ENCODE measurements around the gene VIL1. TPM values are rescaled to one million over a fixed set of nuclear protein-coding genes. Genes with fewer than 3 reads are reported as not detected.

The VIL1 gene
- total and polyA plus RNA-seq, 2 of the 13 experiments (the other 11 are each of a cell fraction or from before 2014, with no cell fraction given), result 287 to 301 TPM

DNA sequence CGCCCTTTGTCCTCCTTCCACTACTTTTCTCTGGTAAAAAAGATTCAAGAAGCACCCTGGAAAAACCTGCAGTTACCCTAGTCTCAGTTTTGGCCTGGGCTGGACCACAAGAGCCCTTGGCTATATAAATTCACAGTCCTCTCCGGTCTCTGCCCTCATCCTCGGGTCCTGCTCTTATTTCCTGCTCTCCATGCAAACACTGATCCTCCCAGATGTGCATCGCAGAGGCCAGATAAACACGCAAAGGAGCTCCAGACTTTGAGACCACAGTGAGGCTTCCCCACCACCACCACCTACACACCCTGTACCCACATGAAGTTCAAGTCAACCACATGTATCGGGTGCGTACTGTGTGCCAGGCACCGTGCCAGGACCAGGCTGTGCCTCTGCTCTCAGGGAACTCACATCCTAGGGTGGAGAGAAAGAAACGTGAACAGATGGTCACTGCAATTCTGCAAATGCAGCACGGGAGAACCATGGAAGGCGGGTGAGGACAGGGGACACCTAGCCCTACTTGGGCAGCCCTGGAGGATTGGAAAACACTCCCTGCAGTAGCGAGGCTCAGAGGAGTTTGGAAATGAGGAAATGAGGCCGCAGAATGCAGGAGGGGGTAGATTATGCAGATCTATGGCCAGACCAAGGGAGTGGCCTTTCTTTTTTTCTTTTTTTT is 11.8 kb upstream of the VIL1 start (continued):
- TF ChIP-seq, protein P1, sequence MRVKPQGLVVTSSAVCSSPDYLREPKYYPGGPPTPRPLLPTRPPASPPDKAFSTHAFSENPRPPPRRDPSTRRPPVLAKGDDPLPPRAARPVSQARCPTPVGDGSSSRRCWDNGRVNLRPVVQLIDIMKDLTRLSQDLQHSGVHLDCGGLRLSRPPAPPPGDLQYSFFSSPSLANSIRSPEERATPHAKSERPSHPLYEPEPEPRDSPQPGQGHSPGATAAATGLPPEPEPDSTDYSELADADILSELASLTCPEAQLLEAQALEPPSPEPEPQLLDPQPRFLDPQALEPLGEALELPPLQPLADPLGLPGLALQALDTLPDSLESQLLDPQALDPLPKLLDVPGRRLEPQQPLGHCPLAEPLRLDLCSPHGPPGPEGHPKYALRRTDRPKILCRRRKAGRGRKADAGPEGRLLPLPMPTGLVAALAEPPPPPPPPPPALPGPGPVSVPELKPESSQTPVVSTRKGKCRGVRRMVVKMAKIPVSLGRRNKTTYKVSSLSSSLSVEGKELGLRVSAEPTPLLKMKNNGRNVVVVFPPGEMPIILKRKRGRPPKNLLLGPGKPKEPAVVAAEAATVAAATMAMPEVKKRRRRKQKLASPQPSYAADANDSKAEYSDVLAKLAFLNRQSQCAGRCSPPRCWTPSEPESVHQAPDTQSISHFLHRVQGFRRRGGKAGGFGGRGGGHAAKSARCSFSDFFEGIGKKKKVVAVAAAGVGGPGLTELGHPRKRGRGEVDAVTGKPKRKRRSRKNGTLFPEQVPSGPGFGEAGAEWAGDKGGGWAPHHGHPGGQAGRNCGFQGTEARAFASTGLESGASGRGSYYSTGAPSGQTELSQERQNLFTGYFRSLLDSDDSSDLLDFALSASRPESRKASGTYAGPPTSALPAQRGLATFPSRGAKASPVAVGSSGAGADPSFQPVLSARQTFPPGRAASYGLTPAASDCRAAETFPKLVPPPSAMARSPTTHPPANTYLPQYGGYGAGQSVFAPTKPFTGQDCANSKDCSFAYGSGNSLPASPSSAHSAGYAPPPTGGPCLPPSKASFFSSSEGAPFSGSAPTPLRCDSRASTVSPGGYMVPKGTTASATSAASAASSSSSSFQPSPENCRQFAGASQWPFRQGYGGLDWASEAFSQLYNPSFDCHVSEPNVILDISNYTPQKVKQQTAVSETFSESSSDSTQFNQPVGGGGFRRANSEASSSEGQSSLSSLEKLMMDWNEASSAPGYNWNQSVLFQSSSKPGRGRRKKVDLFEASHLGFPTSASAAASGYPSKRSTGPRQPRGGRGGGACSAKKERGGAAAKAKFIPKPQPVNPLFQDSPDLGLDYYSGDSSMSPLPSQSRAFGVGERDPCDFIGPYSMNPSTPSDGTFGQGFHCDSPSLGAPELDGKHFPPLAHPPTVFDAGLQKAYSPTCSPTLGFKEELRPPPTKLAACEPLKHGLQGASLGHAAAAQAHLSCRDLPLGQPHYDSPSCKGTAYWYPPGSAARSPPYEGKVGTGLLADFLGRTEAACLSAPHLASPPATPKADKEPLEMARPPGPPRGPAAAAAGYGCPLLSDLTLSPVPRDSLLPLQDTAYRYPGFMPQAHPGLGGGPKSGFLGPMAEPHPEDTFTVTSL (CRISPR knock-in tag; IDR thresholded peaks at IDR 0.05; ENCODE audit: borderline replicate concordance), result no peak
- TF ChIP-seq GATAD2A (CRISPR knock-in tag; IDR thresholded peaks at IDR 0.05) (peak; percentile 28; the same call in 1 of the 2 replicates), ADNP (CRISPR knock-in tag; IDR thresholded peaks at IDR 0.05) (0 out of 2 replicates have a peak, but pooled peaks have one; percentile 47), ZNF567 (CRISPR knock-in tag; IDR thresholded peaks at IDR 0.05; ENCODE audit: borderline replicate concordance) (peak; percentile 85; the same call in 1 of the 2 replicates), AKAP8 (CRISPR knock-in tag; IDR thresholded peaks at IDR 0.05) (no peak), MZF1 (CRISPR knock-in tag; IDR thresholded peaks at IDR 0.05; ENCODE audit: borderline replicate concordance) (no peak), FOSL2 (CRISPR knock-in tag; IDR thresholded peaks at IDR 0.05) (no peak), THYN1 (CRISPR knock-in tag; IDR thresholded peaks at IDR 0.05; ENCODE audit: borderline replicate concordance, low read depth) (0 out of 2 replicates have a peak, but pooled peaks have one; percentile 84), SIX4 (CRISPR knock-in tag; IDR thresholded peaks at IDR 0.05) (no peak), ZNF549 (CRISPR knock-in tag; IDR thresholded peaks at IDR 0.05) (no peak), ZNF629 (CRISPR knock-in tag; conservative IDR thresholded peaks at IDR 0.05) (no peak), HMGA1 (CRISPR knock-in tag; conservative IDR thresholded peaks at IDR 0.05) (no peak), POLR2G (IDR thresholded peaks at IDR 0.05; ENCODE audit: low read depth, low read length) (no peak; the same call in 1 of the 2 replicates), ZSCAN29 (CRISPR knock-in tag; conservative IDR thresholded peaks at IDR 0.05) (peak; percentile 5; the same call in 1 of the 2 replicates)
- TF ChIP-seq, protein P2, sequence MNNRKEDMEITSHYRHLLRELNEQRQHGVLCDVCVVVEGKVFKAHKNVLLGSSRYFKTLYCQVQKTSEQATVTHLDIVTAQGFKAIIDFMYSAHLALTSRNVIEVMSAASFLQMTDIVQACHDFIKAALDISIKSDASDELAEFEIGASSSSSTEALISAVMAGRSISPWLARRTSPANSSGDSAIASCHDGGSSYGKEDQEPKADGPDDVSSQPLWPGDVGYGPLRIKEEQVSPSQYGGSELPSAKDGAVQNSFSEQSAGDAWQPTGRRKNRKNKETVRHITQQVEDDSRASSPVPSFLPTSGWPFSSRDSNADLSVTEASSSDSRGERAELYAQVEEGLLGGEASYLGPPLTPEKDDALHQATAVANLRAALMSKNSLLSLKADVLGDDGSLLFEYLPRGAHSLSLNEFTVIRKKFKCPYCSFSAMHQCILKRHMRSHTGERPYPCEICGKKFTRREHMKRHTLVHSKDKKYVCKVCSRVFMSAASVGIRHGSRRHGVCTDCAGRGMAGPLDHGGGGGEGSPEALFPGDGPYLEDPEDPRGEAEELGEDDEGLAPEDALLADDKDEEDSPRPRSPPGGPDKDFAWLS (CRISPR knock-in tag; IDR thresholded peaks at IDR 0.05; ENCODE audit: borderline replicate concordance), result 0 out of 2 replicates have a peak, but pooled peaks have one; percentile 1
- TF ChIP-seq, protein P3, sequence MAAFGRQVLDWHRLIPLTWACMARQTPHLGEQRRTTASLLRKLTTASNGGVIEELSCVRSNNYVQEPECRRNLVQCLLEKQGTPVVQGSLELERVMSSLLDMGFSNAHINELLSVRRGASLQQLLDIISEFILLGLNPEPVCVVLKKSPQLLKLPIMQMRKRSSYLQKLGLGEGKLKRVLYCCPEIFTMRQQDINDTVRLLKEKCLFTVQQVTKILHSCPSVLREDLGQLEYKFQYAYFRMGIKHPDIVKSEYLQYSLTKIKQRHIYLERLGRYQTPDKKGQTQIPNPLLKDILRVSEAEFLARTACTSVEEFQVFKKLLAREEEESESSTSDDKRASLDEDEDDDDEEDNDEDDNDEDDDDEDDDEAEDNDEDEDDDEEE (CRISPR knock-in tag; IDR thresholded peaks at IDR 0.05), result no peak; the same call in 1 of the 2 replicates
- TF ChIP-seq, protein P4, sequence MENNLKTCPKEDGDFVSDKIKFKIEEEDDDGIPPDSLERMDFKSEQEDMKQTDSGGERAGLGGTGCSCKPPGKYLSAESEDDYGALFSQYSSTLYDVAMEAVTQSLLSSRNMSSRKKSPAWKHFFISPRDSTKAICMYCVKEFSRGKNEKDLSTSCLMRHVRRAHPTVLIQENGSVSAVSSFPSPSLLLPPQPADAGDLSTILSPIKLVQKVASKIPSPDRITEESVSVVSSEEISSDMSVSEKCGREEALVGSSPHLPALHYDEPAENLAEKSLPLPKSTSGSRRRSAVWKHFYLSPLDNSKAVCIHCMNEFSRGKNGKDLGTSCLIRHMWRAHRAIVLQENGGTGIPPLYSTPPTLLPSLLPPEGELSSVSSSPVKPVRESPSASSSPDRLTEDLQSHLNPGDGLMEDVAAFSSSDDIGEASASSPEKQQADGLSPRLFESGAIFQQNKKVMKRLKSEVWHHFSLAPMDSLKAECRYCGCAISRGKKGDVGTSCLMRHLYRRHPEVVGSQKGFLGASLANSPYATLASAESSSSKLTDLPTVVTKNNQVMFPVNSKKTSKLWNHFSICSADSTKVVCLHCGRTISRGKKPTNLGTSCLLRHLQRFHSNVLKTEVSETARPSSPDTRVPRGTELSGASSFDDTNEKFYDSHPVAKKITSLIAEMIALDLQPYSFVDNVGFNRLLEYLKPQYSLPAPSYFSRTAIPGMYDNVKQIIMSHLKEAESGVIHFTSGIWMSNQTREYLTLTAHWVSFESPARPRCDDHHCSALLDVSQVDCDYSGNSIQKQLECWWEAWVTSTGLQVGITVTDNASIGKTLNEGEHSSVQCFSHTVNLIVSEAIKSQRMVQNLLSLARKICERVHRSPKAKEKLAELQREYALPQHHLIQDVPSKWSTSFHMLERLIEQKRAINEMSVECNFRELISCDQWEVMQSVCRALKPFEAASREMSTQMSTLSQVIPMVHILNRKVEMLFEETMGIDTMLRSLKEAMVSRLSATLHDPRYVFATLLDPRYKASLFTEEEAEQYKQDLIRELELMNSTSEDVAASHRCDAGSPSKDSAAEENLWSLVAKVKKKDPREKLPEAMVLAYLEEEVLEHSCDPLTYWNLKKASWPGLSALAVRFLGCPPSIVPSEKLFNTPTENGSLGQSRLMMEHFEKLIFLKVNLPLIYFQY (CRISPR knock-in tag; IDR thresholded peaks at IDR 0.05; ENCODE audit: borderline replicate concordance), result no peak

Measured in HepG2 (cell line).